Astrocyte (in vitro differentiated cells and primary cell): ENCODE measurements around the gene NFKB1. TPM values are rescaled to one million over a fixed set of nuclear protein-coding genes. Genes with fewer than 3 reads are reported as not detected.

ENCODE experiments used
- DNase-seq: peaks from one replicate; pipeline ENCODE4 v3.0.0-alpha.2; 2010; ENCODE audit warnings: low read depth
- FAIRE-seq: peaks from 2 replicates; lab custom pipeline; 2011; peaks lifted over from hg19 to GRCh38; lab: Jason Lieb, UNC
- H2AFZ ChIP-seq: 2 replicates; pipeline ENCODE4 v1.6.0; 2012; ENCODE audit warnings: low read depth, low read length, inconsistent platforms
- H3K27ac ChIP-seq: 2 replicates; pipeline ENCODE4 v1.5.1; 2011; ENCODE audit warnings: low read depth, low read length, inconsistent platforms
- H3K27me3 ChIP-seq: 2 replicates; pipeline ENCODE4 v1.6.0; 2011; ENCODE audit warnings: low read length, inconsistent platforms; ENCODE audit not compliant: insufficient read depth
- H3K36me3 ChIP-seq: 2 replicates; pipeline ENCODE4 v1.5.1; 2011; ENCODE audit warnings: low read length, inconsistent platforms; ENCODE audit not compliant: insufficient read depth
- H3K4me1 ChIP-seq: 2 replicates; pipeline ENCODE4 v1.5.1; 2011; ENCODE audit warnings: low read length, inconsistent platforms; ENCODE audit not compliant: insufficient read depth
- H3K4me2 ChIP-seq: 2 replicates; pipeline ENCODE4 v1.6.0; 2012; ENCODE audit warnings: low read length, inconsistent platforms
- H3K4me3 ChIP-seq: 2 replicates; pipeline ENCODE4 v1.5.1; 2011; ENCODE audit warnings: low read depth, mild to moderate bottlenecking, low read length, inconsistent platforms; ENCODE audit not compliant: insufficient read depth
- H3K79me2 ChIP-seq: 2 replicates; pipeline ENCODE4 v1.6.0; 2012; ENCODE audit warnings: mild to moderate bottlenecking, low read length, inconsistent platforms; ENCODE audit not compliant: insufficient read depth
- H3K9ac ChIP-seq: 2 replicates; pipeline ENCODE4 v1.6.0; 2012; ENCODE audit warnings: mild to moderate bottlenecking, low read length, inconsistent platforms
- H3K9me3 ChIP-seq: 2 replicates; pipeline ENCODE4 v1.5.1; 2012; ENCODE audit warnings: low read depth, mild to moderate bottlenecking, low read length, inconsistent platforms; ENCODE audit not compliant: insufficient read depth
- H4K20me1 ChIP-seq: 2 replicates; pipeline ENCODE4 v1.6.0; 2012; ENCODE audit warnings: low read length, inconsistent platforms; ENCODE audit not compliant: insufficient read depth
- H3K27ac Mint-ChIP-seq: one replicate; pipeline ENCODE4 v1.8.0; 2021; ENCODE audit warnings: mild to moderate bottlenecking, mixed read lengths; ENCODE audit not compliant: unreplicated experiment
- H3K27me3 Mint-ChIP-seq: one replicate; pipeline ENCODE4 v1.8.0; 2021; ENCODE audit warnings: low read depth, mixed read lengths; ENCODE audit not compliant: unreplicated experiment
- H3K36me3 Mint-ChIP-seq: one replicate; pipeline ENCODE4 v1.8.0; 2021; ENCODE audit warnings: low read depth, mixed read lengths; ENCODE audit not compliant: unreplicated experiment
- H3K4me1 Mint-ChIP-seq: one replicate; pipeline ENCODE4 v1.8.0; 2021; ENCODE audit warnings: low read depth, mixed read lengths; ENCODE audit not compliant: unreplicated experiment
- H3K4me3 Mint-ChIP-seq: one replicate; pipeline ENCODE4 v1.8.0; 2021; ENCODE audit warnings: mild to moderate bottlenecking, moderate library complexity, mixed read lengths; ENCODE audit not compliant: unreplicated experiment
- H3K9me3 Mint-ChIP-seq: one replicate; pipeline ENCODE4 v1.8.0; 2021; ENCODE audit warnings: mild to moderate bottlenecking, mixed read lengths; ENCODE audit not compliant: unreplicated experiment
- EZH2 ChIP-seq: IDR thresholded peaks from 2 replicates; pipeline ENCODE4 v1.6.1; 2012; ENCODE audit warnings: mild to moderate bottlenecking, low read length, inconsistent platforms; ENCODE audit not compliant: insufficient read depth
- total RNA-seq: library from RNA; stranded (reverse); gene quantifications from 2 replicates; pipeline ENCODE4 v1.2.1, GENCODE V29; 2021
- TF ChIP-seq, protein P1 (sequence below): IDR thresholded peaks from 2 replicates; pipeline ENCODE4 v1.5.1; 2011; ENCODE audit warnings: low read depth, mild to moderate bottlenecking, inconsistent platforms, low read length, moderate library complexity; ENCODE audit not compliant: insufficient read depth

NFKB1 gene
- total RNA-seq, 1 donor from 2014 or later: 19.9 TPM

DNA sequence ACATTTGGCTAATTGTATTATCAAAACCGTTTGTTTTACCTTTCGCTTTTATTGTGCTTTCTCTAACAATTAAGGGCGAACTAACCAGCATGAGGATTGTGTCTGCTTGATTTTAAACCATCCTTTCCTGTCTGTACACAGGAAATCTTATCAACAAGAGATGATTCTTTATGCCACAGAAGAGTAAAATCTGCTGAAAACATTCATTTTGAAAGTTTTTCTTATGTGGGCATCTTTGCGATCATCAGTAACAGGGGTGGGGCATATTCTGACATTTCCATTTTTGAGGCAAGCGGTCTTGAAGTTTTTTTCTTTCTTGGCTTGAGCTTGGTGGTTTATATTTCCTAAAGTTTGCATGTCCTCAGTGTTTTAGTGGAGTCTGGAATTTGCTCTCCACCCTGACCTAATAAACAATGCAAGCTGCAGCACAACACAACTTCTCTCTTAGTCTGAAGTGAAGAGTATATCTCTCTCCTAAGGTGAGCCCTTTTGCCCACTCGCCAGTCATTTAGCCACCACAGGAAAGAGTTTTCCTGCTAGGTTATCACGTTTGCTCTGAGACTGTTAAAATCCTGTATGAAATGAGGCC lies 26.6 kb downstream of the NFKB1 start:
- no peak overlapping the region for H3K9ac ChIP-seq
- no peak overlapping the region for H3K4me3 ChIP-seq
- Mint-ChIP-seq H3K27ac (no peak overlapping the region), H3K4me3 (no peak overlapping the region), H3K4me1 (peaks cover 10% of the 10 kb centered on the region), H3K36me3 (no peaks in the 10 kb centered on the region), H3K27me3 (no peaks in the 10 kb centered on the region), H3K9me3 (no peaks in the 10 kb centered on the region)
- DNase-seq: no peak
- no peak overlapping the region for H3K4me2 ChIP-seq
- no peak for TF ChIP-seq EZH2
- TF ChIP-seq, protein P1, sequence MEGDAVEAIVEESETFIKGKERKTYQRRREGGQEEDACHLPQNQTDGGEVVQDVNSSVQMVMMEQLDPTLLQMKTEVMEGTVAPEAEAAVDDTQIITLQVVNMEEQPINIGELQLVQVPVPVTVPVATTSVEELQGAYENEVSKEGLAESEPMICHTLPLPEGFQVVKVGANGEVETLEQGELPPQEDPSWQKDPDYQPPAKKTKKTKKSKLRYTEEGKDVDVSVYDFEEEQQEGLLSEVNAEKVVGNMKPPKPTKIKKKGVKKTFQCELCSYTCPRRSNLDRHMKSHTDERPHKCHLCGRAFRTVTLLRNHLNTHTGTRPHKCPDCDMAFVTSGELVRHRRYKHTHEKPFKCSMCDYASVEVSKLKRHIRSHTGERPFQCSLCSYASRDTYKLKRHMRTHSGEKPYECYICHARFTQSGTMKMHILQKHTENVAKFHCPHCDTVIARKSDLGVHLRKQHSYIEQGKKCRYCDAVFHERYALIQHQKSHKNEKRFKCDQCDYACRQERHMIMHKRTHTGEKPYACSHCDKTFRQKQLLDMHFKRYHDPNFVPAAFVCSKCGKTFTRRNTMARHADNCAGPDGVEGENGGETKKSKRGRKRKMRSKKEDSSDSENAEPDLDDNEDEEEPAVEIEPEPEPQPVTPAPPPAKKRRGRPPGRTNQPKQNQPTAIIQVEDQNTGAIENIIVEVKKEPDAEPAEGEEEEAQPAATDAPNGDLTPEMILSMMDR: no peak
- no peaks in the 10 kb centered on the region for H3K36me3 ChIP-seq
- H3K27me3 ChIP-seq: no peaks in the 10 kb centered on the region
- FAIRE-seq: no peak
- H3K9me3 ChIP-seq: no peaks in the 10 kb centered on the region
- peaks cover 29% of the 10 kb centered on the region for H4K20me1 ChIP-seq
- H2AFZ ChIP-seq: no peak overlapping the region
- H3K79me2 ChIP-seq: peaks cover 29% of the 10 kb centered on the region
- H3K4me1 ChIP-seq: peaks cover 5% of the 10 kb centered on the region
- no peak overlapping the region for H3K27ac ChIP-seq

DNA sequence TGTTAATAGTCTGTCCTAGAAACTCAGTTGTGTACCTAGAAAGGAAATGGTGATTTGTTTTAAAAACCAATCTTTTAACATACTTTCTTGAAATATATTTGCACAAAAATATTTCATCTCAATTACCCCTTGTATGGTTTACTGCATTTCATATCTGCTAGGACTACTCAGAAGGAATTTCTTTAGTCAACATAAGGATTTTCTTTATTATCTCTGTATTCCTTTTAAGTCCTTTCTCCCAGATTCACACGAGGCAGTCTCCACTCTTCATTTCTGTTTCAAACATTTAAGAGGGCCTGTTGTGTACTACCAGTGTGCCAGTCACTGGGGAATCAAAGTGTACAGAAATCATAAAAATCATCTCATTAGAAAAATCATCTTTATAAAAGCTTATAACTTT lies 28.8 kb downstream of the NFKB1 start:
- DNase-seq (no peak), FAIRE-seq (no peak)
- Histone ChIP-seq H3K9ac (no peak overlapping the region), H3K27ac (no peak overlapping the region), H4K20me1 (peaks cover 24% of the 10 kb centered on the region), H3K36me3 (peaks cover 3% of the 10 kb centered on the region), H3K27me3 (no peaks in the 10 kb centered on the region), H3K4me3 (no peak overlapping the region), H2AFZ (no peak overlapping the region), H3K9me3 (no peaks in the 10 kb centered on the region), H3K4me1 (peaks cover 8% of the 10 kb centered on the region), H3K79me2 (peaks cover 7% of the 10 kb centered on the region), H3K4me2 (no peak overlapping the region)
- H3K9me3 Mint-ChIP-seq: no peaks in the 10 kb centered on the region
- no peaks in the 10 kb centered on the region for H3K36me3 Mint-ChIP-seq
- TF ChIP-seq EZH2: no peak
- TF ChIP-seq, protein P1: no peak
- H3K27me3 Mint-ChIP-seq: no peaks in the 10 kb centered on the region
- no peak overlapping the region for H3K27ac Mint-ChIP-seq
- H3K4me1 Mint-ChIP-seq: peaks cover 3% of the 10 kb centered on the region
- no peak overlapping the region for H3K4me3 Mint-ChIP-seq

DNA sequence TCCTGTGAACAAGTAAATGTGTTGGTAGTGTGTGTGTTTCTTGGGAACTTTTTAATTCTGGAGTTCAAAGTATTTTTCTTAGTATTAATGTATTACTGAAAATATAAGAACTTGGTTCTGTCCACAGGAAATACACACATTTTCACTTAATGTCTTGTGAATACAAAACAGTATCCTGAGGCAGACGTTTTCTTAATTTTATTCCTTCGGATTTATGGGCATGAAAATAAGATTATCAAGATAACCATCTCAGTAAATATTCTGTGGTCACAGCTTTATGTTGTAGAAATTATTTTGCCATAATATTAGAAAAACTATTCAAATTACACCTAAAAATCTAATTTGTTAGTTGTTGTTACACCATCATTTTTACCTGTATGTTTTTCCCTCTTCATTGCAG lies 29.8 kb downstream of the NFKB1 start:
- no peak overlapping the region for H3K27ac ChIP-seq
- H3K27me3 ChIP-seq: no peaks in the 10 kb centered on the region
- peaks cover 3% of the 10 kb centered on the region for H3K36me3 ChIP-seq
- no peak overlapping the region for H2AFZ ChIP-seq
- H3K4me1 ChIP-seq: peaks cover 17% of the 10 kb centered on the region
- no peaks in the 10 kb centered on the region for H3K27me3 Mint-ChIP-seq
- peaks cover 3% of the 10 kb centered on the region for H3K79me2 ChIP-seq
- H3K4me1 Mint-ChIP-seq: peaks cover 7% of the 10 kb centered on the region
- no peak overlapping the region for H3K9ac ChIP-seq
- no peak overlapping the region for H3K4me3 Mint-ChIP-seq
- no peaks in the 10 kb centered on the region for H3K9me3 ChIP-seq
- no peak overlapping the region for H3K4me2 ChIP-seq
- no peak for TF ChIP-seq EZH2
- TF ChIP-seq, protein P1: no peak
- no peak overlapping the region for H3K27ac Mint-ChIP-seq
- DNase-seq: no peak
- H3K4me3 ChIP-seq: no peak overlapping the region
- H3K36me3 Mint-ChIP-seq: no peaks in the 10 kb centered on the region
- no peaks in the 10 kb centered on the region for H3K9me3 Mint-ChIP-seq
- FAIRE-seq: no peak
- peaks cover 17% of the 10 kb centered on the region for H4K20me1 ChIP-seq
